HG03045 (cell line): Measurements from ENCODE around the gene SUPT7L.
"Not testable (repeated sequence)": the region's sequence is repeated elsewhere in the genome, so short reads cannot be mapped to it uniquely, and the experiment has no call there.

Experiments
- ATAC-seq: cut with Tn5 transposase; IDR thresholded peaks from one replicate; pipeline ENCODE4 v1.9.1; 2021; ENCODE audit warnings: mild to moderate bottlenecking, moderate library complexity; ENCODE audit not compliant: unreplicated experiment

The SUPT7L gene

GRCh38 chr2:27640722-27641245 lies 22.6 kb downstream of the SUPT7L start:
- no peak for ATAC-seq

- no peak for ATAC-seq
Observed at GRCh38 chr2:27638709-27639108, 24.7 kb downstream of the SUPT7L start.

DNA sequence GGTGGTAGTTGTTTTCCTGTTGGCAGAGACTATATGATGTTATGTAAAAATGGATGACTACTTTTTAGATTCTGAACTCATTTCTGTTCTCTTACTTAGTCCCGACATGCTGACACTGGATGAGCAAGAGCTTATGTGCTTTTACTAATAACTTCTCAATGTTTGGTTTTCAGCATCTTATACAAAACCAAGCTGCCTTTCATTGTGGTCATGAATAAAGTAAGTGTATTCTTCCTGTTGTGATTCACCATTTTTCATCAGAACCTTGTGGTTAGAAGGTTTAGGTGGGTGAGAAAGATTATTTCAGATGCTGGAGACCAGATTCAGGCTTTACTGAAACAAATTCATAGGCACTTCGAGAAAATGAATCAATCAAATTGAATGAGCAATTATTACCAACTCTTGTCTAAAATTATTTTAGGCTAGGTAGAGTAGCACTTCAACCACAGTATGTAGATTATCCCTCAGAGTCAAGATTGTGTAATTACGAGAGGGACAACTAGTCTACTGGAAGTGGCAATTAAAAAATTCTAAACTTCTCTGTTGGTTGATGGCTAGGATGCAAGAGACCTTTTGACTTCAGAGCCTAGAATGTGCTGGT lies 25.3 kb downstream of the SUPT7L start:
- no peak for ATAC-seq

- no peak for ATAC-seq
Observed at GRCh38 chr2:27636766-27637165, 26.6 kb downstream of the SUPT7L start.

- ATAC-seq, result no peak
Observed at GRCh38 chr2:27634291-27634690, 29.1 kb downstream of the SUPT7L start.

GRCh38 chr2:27630257-27630656 lies 33.2 kb downstream of the SUPT7L start:
- not testable (repeated sequence) for ATAC-seq

- ATAC-seq, result peak; percentile 97
Observed at GRCh38 chr2:27628767-27629709, 34.4 kb downstream of the SUPT7L start, which contains the start of the genes CCDC121 and GPN1. Gene CCDC121, minus strand, starts transcription at chr2:27629012. Its CDS starts 1,213 bp downstream, at chr2:27627799. Gene GPN1, plus strand, starts transcription at chr2:27629050. Its CDS starts 9 bp downstream, at chr2:27629059.

DNA sequence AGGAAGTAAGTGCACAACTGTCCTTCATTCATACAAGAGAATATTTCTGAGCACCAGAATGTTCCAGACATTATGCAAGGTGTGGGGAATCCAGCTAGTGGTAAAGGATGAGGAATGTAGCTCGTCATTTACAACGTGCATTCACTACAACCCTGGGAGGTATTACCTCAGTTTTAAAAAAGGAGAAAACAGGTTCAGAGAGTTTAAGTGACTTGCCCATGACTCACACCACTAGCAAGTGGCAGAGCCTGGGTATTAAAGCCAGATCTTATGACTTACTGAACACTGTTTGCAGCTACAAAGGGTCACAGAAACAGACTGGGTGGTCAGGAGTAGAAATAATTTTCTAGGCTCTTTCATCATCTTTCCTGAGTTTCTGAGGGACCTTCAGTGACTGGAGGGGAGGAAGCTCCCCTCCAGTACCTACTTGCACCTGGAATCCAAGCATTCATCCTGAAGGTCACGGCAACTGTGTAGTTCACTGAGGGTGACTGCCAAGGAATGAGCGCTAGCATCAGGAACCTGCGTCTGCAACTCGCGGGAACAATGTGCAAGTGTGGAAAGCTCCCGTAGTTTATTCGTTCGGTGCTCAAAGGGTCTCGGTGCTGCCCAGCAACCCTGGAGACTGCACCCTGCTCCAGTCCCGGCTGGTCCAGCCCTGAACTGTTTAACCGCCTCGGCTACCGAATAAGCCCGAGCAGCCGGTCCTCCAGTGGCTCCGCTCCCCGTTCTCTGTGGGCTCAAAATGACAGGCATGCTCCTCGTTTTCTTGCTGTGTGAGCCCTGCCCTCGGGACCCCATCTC lies 35.2 kb downstream of the SUPT7L start:
- ATAC-seq, result peak; percentile 20

GRCh38 chr2:27626921-27627320 lies 36.5 kb downstream of the SUPT7L start:
- not testable (repeated sequence) for ATAC-seq

DNA sequence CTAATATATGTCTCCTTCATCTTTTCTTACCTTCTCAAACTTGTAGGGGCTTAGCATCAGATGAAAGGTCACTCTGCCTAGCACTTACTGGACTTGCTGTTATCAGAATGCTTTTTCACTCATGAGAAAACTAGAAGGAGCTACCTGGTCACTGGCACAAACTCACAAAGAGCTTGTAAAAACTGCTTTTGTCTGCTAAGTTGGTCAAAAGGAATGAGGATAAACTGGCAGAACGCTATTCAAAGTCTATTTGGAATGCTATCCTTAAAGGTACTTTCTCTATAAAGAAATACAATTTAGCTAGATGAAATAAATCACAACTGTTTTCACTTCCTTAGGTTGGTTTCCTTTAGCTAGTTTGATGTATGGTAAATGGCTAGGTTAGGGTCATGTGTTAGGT lies 37.1 kb downstream of the SUPT7L start:
- not testable (repeated sequence) for ATAC-seq

DNA sequence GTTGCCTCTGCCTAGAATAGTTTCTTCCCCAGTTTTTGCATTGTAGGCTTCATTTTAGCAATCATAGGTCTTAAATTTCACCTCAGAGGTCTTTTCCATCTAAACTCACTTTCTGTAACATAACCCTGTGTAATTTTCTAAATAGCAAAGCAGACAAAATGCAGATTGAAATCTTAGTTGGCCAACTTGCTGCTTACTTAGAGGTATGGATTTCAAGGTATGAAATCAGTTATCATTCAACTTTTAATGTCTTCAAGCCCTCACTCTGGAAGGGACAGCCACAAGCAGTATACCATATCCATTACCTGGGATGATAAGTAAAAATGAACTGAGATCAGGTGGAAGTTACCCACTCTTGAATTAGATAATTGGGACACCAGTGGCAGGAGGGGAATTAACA lies 38.5 kb downstream of the SUPT7L start:
- ATAC-seq, result no peak

GRCh38 chr2:27622921-27623384 lies 40.5 kb downstream of the SUPT7L start:
- ATAC-seq, result no peak

- no peak for ATAC-seq
Observed at GRCh38 chr2:27621524-27621923, 41.9 kb downstream of the SUPT7L start.

- no peak for ATAC-seq
Observed at GRCh38 chr2:27615316-27615715, 48.1 kb downstream of the SUPT7L start.

DNA sequence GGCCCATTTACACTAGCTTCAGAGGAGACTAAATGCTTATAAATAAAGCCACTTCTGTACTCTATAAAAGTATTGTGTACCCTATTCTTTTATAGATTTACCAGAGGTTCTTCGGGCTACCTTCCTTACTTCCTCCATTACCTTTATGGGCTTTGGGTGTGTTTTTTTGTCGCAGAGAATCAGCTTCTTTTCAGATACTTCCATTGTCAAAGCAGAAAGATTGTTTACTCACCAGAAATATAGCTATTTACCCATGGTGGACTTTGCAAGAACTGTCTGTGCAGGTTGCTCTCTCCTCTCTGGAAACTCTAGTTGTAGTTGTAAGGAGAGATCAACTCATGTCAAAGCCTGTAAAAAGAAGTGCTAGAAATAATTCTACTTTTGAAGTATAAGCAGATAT lies 49.4 kb downstream of the SUPT7L start:
- ATAC-seq, result no peak

GRCh38 chr2:27606611-27607010 lies 56.8 kb downstream of the SUPT7L start:
- no peak for ATAC-seq
